ENCODE results near the gene SCGB1D4.
"Not testable (repeated sequence)": the region's sequence is repeated elsewhere in the genome, so short reads cannot be mapped to it uniquely, and the experiment has no call there.

The SCGB1D4 gene, protein sequence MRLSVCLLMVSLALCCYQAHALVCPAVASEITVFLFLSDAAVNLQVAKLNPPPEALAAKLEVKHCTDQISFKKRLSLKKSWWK

DNA sequence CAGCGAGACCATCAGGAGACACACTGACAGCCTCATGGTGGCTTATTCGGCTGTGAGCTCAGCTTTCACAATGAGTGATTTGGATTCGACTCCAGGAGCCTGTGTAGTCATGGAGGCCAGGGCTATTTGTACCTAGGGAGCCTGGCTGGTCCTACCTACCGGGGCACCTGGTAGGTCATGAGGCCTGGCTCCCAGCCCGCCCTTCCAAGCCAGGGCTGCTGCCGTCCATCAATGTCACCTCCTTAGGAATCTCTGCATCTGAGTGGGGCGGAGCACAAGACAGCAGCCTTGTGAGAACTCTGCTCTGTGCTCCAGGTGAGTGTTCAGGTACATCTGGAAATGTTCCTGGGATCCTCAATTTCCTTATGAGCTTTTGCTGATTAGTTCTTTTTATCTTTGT is at the start of gene SCGB1D4:
TSS of gene SCGB1D4 (minus strand) at position 101 of the 400 bp plus-strand sequence. CDS start at position 36, 65 bp downstream.
- no peak for DNase-seq

DNA sequence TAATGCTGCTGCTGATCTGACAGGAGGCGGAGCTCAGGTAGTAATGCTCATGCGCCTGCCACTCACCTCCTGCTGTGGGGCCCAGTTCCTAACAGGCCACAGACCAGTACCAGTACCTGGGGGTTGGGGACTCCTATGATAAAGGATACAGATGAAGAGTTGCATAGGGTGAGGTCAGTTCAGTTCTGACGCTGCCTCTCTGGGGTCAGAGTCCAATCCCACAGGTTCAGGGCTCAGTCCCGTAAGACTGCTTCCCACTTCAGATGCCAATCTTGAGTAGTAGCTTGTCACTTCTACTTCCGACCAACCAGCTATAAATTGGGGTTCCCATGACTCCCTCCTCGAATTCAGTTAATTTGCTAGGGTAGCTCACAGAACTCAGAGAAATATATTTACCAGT is 47.0 kb upstream of the SCGB1D4 start:
- no peak for DNase-seq

DNA sequence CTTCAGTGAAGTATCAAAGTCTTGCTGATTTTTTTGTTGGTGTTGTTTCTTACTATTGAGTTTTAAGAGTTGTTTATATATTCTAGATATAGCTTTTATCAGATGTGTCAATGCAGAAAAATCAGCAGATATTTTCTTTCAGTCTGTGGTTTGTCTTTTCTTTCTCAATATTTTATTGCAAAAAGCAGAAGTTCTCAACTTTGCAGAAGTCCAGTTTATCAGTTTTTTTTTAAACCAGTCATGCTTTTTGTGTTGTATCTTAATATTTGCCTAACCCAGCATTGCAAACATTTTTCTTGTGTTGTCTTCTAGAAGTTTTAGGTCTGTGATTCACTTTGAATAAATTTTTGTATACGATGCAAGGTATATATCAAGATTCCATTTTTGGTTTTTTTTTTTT is 45.3 kb upstream of the SCGB1D4 start:
- no peak for DNase-seq

DNA sequence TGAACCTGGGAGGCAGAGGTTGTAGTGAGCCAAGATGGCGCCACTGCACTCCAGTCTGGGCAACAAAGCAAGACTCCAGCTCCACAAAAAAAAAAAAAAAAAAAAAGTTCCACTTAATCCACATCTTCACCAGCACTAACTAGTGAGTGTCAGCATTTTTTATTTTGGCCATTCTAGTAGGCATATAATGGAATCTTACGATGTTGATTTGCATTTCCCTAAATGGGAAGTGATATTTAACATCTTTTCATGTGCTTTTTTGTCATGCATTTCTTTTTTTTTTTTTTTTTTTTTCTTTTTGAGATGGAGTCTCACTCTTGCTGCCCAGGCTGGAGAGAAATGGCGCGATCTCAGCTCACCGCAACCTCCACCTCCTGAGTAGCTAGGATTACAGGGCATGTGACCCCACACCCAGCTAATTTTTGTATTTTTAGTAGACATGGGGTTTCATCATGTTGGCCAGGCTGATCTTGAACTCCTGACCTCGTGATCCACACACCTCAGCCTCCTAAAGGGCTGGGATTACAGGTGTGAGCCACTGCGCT is 44.8 kb upstream of the SCGB1D4 start:
- not testable (repeated sequence) for DNase-seq

DNA sequence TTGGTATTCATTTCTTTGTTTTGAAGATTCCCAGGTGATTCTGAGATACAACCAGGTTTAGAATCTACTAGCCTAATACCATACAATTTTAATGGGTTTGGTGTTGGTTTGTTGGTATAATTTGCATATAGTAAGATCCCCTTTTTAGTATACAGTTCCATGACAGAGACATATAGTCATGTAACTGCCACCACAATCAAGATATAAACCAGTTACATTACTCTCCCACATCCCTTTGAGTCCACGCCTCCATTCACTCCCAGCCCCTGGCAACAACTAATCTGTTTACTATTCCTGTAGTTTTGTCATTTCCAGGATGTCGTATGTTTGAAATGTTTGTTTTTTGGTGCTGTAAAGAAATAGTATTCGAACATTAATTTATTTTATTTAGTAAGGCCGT is 42.7 kb upstream of the SCGB1D4 start:
- DNase-seq, result no peak

DNA sequence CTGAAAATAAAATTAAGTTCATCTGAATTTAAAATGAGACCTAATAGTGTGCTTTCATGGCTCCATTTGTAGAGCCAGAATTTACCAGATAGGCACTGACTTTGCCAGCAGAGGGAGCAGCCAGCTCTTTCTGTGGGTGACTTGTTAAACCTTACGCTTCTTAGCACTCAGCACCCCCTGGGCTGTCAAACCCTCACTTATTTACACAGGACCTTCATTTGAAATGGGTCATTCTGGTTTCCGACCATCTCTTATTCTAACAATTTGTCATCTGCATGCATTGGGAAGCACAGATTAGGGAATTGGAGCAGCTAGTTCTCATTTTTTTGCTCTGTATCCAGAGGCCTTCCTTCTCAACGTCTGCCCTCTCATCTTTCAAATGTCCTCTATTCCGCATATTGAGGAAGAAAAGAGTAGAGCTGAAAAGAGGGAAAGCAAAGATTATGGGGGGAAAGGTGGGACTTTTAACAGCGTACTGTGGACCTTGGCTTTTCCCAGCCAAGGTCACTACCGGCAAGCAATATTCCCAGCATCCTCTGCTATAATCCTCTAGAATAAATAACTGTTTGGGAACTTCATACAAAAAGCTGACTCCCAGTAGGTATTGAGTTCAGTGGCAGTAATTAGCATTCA is 41.5 kb upstream of the SCGB1D4 start:
- peak; percentile 71 for DNase-seq

DNA sequence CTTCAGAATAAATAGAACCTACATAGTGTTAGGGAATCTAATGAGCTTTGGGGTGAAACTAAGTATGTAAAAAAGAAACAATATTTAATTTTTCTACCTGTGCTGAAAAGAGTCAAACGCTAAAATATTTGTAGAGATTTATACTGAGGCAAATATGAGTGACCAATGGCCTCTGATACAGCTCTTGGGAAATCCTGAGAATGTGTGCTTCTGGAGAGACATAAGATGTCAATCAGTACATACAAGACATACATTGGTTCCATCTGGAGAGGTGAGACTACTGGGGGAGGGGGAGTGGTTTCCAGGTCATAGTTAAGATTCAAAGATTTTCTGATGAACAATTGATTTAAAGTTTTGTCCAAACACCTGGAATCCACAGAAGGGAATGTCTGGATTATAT is 39.3 kb upstream of the SCGB1D4 start:
- DNase-seq, result no peak

DNA sequence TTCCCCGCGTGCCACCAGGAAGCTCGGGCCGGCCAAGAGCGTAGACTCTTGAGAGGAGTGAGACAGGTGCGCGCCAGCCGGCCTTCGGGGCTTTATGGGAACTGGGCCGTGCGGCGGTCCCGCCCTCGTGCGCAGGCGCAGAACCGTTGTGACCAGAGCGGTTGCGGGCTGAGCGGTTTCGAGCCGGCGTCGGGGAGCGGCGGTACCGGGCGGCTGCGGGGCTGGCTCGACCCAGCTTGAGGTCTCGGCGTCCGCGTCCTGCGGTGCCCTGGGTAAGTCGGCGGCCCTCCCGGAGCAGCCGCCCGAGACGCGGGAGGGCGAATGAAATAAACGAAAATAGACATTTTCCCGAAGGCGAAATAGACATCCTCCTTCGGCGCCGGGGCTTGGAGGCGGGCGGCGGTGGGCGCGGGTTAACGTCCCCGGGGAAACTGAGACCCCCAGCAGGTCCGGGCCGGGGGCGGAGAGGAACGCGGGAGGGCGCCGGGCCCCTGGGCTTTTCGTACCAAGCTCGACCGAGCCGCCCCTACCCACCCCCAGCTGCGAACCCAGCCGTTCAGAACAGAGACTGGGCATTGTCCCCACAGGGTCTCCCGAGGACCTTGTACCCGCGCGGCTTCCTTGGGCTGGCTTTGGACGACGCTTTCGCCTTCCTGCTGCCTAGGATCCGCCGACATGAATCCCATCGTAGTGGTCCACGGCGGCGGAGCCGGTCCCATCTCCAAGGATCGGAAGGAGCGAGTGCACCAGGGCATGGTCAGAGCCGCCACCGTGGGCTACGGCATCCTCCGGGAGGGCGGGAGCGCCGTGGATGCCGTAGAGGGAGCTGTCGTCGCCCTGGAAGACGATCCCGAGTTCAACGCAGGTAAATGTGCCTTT is 38.7 kb upstream of the SCGB1D4 start, which contains the start of gene ASRGL1:
TSS of gene ASRGL1 (plus strand) at position 146 of the 879 bp plus-strand sequence. CDS start at position 676, 530 bp downstream.
- DNase-seq, result peak; percentile 78

DNA sequence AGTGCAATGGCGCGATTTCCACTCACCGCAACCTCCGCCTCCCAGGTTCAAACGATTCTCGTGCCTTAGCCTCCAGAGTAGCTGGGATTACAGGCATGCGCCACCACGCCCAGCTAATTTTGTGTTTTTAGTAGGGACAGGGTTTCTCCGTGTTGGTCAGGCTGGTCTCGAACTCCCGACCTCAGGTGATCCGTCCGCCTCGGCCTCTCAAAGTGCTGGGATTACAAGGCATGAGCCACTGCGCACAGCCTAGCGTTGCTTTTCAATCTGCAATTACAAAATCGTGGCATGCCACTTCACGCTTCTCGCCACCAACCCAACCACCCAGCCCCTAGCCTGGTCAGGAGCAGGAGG is 38.1 kb upstream of the SCGB1D4 start:
- not testable (repeated sequence) for DNase-seq

DNA sequence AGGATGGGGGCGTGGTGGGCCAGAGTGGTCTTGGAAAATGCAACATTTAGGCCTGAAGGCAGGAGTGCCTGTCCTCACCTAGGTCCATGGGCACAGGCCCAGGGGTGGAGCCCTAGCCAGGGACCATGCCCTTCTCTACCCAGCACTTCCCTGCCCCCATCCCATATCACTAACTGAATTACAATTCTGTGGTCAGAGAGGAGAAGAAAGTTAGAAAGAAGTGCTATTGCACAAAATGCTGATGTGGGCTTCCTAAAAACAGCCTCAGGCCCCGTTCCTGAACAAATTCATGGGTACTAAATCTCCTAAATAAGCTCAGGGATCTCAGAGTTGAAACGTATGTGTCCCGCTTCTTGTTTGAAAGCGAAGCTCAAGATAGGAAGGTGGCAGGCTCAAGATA is 34.9 kb upstream of the SCGB1D4 start:
- DNase-seq, result no peak

DNA sequence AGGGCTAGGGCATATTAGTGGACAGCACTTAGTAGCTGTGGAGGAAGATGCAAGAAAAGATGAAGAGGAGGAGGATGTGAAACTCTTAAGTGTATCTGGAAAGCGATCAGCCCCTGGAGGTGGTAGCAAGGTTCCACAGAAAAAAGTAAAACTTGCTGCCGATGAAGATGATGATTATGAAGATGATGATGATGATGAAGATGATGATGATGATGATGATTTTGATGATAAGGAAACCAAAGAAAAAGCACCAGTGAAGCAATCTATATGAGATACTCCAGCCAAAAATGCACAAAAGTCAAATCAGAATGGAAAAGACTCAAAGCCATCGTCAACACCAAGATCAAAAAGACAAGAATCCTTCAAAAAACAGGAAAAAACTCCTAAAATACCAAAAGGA is 32.4 kb upstream of the SCGB1D4 start:
- not testable (repeated sequence) for DNase-seq

DNA sequence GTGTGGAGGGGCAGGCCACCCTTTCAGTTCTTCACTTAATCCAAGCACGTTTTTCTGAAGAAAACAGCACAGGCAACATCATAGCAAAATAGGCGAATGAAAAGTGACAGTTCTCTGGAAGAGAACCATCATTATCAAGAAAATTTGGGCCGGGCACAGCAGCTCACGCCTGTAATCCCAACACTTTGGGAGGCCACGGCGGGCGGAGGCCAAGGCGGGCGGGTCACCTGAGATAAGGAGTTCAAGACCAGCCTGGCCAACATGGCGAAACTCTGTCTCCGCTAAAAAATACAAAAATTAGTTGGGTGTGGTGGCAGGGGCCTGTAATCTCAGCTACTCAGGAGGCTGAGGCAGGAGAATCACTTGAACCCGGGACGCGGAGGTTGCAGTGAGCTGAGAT is 28.7 kb upstream of the SCGB1D4 start:
- not testable (repeated sequence) for DNase-seq

DNA sequence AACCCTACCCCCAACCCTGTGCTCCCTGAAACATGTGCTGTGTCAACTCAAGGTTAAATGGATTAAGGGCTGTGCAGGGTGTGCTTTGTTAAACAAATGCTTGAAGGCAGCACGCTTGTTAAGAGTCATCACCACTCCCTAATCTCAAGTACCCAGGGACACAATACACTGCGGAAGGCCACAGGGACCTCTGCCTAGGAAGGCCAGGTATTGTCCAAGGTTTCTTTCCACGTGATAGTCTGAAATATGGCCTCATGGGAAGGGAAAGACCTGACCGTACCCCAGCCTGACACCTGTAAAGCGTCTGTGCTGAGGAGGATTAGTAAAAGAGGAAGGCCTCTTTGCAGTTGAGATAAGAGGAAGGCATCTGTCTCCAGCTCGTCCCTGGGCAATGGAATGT is 27.8 kb upstream of the SCGB1D4 start:
- DNase-seq, result not testable (repeated sequence)

DNA sequence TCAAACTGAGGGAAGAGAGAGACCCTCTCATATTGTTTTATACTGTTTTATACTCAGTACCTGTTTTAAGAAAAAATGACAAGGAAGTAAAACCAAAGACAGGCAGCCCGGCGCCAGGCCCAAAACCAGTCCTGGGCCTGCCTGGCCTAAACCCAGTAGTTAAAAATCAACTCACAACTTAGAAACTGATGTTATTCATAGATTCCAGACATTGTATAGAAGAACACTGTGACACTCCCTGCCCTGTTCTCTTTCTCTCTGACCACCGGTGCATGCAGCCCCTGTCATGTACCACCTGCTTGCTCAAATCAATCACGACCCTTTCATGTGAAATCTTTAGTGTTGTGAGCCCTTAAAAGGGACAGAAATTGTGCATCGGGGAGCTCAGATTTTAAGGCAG is 26.9 kb upstream of the SCGB1D4 start:
- not testable (repeated sequence) for DNase-seq

DNA sequence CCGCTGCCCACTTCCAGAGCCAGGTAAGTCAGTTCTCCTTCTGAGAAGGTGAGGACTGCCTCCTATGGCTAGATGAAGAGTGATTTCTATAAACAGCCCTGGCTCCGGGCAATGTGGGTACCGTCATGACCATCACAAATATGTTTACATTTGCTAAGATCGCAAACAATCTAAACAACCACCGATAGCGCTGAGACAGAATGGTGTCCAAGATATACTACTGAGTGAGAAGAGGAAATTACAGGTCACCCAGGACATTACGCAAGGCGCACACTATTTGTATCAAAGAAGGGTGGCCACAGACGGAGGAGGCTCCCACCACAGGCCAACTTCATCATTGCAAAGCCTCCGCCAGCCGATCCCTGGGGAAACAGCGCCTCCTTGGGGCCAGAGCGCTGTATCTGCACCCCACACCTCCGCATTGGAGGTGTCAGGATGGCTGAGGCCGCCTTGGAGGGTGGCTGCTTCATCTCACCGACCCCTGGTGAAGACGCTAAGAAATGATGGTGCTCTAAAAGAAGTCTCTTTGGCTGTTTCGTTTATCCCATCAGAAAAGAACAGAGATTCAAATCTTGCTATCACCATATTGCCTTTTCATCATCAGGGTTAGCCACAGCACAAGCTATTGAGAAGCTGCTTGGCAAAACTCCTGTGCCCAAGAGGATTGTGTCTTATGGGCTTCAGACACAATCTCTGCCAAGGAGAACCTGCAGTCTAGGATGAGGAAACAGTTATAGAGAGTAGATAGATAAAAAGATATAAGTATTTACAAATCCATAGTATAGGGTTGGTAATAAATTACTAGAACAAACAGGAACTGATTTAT is 26.1 kb upstream of the SCGB1D4 start:
- DNase-seq, result peak; percentile 62

DNA sequence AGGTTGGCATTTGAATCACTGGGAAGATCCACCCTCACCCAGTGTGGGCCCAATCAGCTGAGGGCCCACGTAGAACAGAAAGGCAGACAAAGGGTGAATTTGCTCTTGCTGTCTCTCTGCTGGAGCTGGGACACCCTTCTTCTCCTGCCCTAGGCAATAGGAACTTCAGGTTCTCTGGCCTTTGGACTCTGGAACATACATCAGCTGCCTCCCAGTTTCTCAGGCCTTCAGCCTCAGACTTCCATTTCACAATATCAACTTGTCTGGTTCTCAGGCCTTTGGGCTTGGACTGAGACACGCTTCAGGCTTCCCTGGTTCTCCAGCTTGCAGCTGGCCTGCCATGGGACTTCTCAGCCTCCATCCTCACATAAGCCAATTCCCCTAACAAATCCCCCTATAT is 23.6 kb upstream of the SCGB1D4 start:
- no peak for DNase-seq

DNA sequence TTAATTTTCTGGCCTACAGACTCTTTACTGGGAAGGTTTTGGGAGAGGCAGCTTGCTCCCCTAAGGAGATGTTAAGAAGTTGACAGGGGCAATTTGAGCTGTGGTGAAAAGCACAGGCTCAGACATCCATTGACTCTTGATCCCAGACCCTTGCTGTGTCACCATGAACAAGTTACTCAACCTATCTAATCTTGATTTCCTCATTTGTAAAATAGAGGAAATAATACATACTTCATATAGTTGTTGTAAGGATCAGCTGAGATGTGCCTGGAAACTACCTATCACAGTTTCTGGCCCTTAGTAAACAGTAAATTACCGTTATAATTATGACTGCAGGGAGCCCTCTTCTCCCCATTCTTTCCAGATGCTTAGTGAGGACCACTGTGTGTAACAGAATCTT is 16.6 kb upstream of the SCGB1D4 start:
- DNase-seq, result no peak

DNA sequence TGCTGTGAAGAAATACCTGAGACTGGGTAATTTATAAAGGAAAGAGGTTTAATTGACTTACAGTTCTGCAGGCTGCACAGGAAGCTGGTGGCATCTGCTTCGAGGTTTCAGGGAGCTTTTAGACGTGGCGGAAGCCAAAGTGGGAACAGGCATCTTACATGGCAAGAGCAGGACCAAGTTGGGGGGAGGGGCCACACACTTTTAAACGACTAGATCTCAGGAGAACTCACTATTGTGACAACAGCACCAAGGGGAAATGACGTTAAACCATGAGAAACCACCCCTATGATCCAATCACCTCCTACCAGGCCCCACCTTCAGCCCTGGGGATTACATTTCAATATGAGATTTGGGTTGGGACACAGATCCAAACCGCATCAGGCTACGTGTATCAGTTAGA is 11.1 kb upstream of the SCGB1D4 start:
- DNase-seq, result no peak

DNA sequence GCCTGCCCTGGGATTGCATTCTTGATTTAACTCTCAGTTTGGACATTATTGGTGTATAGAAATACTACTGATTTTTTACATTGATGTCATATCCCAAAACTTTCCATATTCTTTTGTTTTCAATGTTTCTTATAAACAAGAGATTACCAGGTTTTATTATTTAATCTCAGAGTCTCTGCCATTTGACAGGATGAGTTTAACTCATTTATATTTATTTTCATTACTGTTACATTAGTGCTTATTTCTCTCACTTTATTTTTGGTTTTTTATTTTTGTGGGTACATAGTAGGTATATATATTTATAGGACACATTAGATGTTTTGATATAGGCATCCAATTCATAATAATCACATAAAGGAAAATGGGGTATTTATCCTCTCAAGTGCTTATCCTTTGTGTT is 9.1 kb upstream of the SCGB1D4 start:
- DNase-seq, result no peak

DNA sequence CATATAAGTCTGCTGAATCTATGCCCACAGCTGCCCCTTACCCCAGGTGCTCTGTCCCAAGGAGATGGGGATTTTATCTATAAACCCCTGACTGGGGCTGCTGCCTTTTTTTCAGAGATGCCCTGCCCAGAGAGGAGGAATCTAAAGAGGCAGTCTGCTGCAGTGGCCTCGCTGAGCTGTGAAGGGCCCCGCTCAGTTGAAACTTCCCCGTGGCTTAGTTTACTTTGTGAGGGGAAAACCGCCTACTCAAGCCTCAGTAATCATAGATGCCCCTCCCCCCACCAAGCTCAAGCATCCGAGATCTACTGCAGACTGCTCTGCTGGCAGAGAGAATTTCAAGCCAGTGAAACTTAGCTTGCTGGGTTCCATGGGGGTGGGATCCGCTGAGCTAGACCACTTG is 7.4 kb upstream of the SCGB1D4 start:
- DNase-seq, result no peak

DNA sequence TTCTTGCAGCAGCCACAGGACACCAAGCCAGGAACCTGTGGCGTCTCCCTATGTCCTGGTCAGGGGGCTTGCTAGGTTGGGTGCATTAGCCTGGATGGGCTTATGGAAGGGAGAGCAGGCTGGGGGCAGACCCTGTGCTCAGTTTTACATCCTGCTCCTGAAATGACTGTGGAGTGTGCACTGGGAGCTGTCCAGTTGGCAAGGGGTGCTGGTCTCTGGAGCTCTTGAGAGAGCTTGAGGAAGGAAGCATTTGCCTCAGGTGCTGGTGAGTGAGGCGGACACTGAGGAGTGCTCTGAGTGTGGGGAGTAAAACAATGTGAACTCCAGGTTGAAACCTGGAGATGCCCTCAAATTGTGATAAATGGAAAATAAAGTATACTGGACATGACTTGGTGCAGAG is 3.4 kb downstream of the SCGB1D4 start:
- DNase-seq, result no peak

DNA sequence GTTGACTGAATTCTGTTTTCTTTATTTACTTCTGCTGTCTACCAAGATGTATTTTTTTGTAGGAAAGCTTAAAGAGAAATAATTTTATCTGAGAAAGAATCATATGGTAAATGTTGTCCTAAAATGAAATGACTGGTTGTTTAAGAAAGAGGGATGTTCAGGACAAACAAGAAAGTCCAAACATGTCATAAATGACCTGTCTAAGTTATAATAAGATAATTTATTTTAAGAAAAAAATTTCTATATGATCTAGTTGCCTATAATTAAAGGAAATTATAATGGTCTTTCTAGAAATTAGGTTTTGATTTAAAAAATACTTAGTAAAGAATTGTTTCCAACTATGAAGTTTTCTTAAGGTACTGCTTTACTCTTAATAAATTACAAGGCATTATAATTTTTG is 18.4 kb downstream of the SCGB1D4 start:
- no peak for DNase-seq

DNA sequence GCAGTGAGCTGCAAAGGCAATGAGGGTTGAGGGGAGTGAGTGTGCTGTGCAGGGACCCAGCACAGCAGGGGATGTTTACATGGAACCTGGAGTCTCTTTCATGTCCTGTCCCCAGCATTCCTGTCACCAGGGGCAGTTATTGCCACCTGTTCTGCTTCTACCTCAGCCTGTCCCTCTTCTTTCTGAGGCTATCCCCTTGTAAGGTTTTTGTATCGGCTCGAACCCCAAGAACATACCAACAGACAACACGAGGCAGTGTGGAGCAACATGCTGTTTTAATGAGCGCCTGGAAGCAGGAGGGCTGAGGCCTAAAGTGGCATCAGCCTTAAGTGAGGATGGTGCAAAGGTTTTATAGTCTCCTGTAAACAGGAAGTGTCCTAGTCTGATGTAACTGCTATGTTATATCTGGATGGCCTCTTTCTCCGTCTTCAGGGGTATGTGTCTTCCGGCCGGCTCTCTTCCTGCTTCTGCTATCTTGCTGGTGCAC is 25.0 kb downstream of the SCGB1D4 start:
- DNase-seq, result no peak

All from CD4-positive, alpha-beta T cell treated with Interleukin-10 for 1 hour (primary cell).